ENCODE measurements around the gene MACROD2.
A peak's percentile ranks its signal among the peaks of the same experiment; 100 is the strongest.

Gene MACROD2

GRCh38 chr20:14488212-14488611, 492.9 kb downstream of the MACROD2 start:
- no peak for DNase-seq

- DNase-seq: peak in 1 of 2 experiments; percentile 98
These were observed 493.6 kb downstream of the MACROD2 start for GRCh38 chr20:14488756-14489479.

- no peak for DNase-seq
These were observed 494.2 kb downstream of the MACROD2 start for GRCh38 chr20:14489544-14489943.

DNA sequence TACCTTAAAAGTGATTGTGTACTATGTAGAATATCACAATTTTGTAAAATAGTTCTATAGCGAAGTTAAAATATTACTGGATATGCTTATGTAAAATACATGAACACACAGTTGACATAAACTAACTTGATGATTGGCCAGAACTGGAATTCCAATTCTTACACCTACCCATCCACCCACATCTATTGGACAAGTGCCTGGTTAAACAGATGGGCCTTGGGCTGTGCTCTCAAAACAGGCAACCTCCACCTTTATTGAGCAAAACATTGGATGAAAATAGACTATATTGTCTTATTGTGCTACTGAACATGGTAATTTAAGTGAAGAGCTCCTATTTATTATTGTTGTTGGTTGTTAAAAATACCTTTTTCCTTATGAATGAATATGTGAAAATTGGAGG, 496.1 kb downstream of the MACROD2 start:
- no peak for DNase-seq

DNA sequence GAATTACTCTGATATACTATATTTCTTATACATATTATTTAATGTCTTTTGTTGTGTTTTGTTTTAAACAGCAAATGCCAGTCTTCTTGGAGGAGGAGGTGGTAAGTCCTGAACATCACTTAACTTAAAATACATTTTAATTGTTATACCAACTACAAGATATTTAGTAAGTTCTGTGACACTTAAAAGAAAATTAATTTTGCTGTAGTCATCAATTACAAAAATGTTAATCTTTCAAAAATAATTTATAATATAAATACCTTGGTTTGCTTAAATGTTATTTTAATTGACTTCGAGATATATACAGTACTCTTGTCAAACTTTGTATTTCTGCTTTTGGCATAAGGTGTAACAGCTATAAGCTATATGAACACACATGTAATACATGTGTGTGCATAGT, 498.1 kb downstream of the MACROD2 start:
- DNase-seq: no peak

DNA sequence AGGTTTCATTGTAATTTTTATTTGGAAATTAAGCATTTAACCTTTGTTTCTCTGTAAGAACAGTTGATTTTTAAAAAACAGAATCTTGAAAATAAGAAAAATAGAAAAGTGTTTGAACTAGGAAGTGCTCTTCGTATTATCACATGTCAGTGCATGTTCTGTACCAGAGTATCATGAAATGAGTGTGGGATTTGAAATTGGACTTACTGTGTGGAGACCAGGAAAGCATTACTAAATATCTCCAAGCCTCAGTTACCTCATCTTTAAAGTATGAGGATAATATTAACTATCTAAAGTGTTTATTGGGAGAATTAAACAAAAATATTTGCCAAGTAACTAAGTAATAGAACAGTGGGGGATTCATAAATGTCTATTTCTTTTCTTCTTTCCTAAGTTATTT, 499.0 kb downstream of the MACROD2 start:
- no peak for DNase-seq

DNA sequence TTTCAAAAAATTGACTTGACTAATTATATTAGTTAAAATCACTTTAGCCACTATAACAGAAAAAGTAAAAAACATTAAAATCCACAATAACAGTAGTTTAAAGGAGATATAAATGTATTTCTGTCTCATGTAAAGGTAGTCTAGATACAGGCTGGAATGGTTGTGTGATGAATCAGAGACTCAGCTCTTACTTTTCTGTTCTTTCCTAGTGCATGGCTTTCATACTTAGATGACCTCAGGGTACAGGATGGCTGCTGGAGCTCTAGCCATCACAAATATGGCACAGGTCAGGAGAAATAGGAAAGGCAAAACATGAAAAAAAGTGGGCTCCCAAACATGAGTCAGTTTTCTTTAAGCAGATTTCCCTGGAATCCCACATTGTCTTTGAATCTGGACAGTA, 499.8 kb downstream of the MACROD2 start:
- DNase-seq: no peak

- DNase-seq: no peak
These were observed 501.7 kb downstream of the MACROD2 start for GRCh38 chr20:14497004-14497403.

DNA sequence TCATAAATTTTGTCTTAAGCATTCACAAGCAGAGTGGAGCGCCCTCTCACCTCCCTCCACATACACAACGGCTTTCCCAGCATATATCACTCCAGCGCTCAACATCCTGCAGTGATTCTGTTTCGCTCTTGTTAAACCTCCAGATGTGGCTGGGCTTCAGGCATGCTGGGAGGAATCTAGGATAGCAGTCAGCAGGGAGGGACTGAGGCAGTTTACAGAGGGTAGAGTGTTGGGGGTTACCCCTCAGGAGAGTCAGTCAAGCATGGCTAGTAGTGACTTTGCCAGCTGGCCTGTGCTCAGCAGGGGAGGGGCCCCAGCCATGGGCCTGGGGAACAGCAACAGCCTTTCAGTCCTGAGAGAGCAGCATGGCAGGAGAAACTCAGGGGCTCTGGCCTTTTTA, 503.5 kb downstream of the MACROD2 start:
- no peak for DNase-seq

DNA sequence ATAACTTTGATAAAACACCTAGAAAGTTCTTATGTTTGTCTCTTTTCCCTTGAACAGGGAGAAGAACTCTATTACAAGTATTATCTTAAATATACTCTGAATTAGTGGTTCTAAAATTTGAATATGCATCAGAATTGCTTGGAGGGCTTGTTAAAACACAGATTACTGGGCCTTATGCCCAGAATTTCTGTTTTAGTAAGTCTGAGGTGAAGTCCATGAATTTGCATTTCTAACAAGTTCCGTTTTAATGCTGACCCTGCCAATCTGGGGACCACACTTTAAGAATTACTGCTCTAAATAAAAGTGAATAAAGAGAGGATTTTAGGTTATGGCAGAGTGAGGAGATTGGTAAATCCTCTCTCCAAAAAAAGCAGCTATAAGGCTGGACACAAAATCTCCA, 510.2 kb downstream of the MACROD2 start:
- no peak for DNase-seq

- no peak for DNase-seq
These were observed 512.4 kb downstream of the MACROD2 start for GRCh38 chr20:14507711-14508110.

DNA sequence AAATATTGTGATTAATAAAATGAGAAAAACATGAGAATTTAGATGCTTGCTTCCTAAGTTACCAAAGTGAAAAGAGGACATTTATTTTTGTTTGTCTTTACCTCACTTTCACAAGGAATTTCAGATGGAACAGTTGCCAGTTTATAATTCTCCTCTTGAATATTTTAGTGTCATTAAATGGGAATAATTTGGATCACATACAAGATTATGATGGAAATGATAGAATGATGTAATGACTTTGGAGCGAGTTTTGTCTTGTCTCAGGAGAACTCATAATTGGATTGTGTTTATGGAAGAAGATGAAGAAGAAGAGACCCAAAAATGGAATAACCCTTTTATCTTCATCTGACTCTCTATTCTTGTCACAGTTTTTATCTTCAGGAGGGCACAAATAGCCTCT, 515.0 kb downstream of the MACROD2 start:
- DNase-seq: no peak

DNA sequence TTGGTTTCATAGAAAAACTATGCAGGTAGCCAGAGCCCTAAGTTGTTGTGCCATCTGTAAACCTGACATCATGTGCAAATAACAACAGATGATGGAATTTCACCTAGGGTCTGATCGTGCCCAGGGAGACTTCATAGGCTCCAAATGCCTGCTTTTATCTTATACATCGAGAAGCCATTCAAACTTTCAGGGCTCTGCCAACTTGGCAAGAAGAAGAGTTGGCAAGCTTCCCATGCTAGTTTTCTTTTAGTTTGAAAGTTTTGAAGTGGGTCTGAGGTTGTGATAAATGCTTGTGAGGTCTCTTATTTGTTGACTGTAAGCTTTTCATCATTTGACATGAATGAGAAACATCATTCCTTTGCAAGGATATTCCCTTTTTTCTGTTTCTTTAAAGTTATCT, 517.5 kb downstream of the MACROD2 start:
- DNase-seq: no peak

GRCh38 chr20:14518648-14519047, 523.3 kb downstream of the MACROD2 start:
- no peak for DNase-seq

DNA sequence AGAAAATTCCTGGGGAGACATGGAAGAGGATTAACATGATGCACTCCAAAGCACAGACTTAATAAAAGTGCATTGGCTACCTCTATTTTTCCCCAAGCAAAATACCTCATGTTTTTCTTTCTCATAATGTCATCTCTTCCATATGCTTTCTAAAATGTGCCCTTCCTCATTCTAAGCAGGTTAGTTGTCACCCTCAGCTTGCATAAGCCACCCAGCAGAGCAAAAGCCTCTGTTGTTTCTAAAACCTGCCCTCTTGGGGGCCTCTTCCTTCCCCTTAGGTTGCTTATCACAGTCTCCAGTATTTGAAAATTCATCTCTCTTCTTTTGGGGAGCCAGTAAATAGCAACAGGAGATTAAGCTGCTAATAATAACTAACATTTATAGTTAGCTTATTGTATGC, 525.7 kb downstream of the MACROD2 start:
- DNase-seq: no peak

DNA sequence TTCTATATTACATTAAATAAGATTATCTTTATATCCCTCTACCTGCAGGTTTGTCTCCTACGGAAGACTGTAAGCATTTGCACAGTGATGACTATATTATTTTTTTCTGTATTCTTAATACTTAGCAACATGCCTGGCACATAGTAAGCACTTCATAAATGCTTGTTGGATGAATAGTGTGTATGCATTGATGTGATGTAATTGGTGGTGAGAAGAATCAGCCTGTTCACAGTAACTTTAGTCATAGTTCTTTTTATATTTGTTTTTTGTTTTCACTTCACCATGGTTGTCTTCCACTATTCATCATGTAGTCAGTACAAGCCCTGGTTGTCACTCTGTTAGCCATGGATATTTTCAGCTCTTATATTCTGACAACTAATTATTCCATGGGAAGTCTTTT, 526.1 kb downstream of the MACROD2 start:
- no peak for DNase-seq

DNA sequence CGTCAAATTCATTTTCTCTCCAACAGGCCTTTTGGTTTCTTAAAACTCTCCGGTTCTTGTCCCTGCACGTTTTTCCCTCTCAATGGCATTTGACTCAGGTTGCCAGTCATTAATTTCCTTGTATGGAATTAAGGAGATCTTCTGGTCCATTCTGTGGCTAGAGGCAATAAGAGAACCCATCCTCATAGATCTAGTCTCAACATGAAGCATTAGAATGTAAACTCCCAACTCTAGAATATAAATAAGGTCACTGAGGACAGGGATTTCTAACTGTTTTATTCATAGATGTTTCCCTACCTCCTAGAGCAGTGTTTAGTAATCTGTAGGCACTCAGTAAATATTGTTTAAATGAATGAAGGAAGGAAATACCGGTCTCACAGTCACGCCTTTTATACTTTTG, 527.3 kb downstream of the MACROD2 start:
- DNase-seq: no peak

- no peak for DNase-seq
These were observed 527.8 kb downstream of the MACROD2 start for GRCh38 chr20:14523090-14523489.

DNA sequence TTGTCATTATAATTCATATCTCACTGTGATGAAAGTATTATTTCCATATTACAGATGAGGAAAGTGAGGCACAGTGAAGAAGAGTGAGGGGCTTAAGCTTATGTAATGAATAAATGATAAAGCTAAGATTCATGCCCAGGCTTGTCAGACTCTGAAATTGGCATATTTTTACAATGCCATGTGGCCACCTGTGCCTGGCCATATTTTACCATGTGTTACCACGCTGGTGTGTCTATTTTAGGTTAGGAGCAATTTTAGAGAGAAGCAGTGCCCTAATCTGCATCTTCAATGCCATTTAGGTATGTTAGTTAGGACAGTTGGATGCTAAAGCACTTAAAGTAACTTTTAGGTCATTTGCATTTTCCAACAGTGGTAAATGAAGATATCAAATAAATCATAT, 530.1 kb downstream of the MACROD2 start:
- DNase-seq: no peak

DNA sequence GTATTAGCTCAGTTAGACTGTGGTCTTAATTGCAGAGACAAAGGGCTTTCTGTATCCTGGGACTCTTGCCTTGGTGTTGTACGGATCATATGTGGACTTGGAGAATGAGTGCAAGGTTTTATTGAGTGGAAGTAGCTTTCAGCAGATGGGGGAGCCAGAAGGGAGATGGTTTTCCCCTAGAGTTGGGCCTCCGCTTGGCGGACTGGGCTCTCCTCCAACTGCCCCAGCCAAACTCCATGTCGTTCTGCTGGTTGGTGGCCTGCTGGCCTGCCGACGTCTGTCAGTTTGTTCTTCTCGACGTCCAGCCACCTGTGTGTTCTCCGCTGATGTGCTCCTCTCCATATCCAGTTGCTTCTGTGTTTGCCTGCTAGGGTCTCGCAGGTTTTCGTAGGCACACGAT, 531.6 kb downstream of the MACROD2 start:
- DNase-seq: no peak

DNA sequence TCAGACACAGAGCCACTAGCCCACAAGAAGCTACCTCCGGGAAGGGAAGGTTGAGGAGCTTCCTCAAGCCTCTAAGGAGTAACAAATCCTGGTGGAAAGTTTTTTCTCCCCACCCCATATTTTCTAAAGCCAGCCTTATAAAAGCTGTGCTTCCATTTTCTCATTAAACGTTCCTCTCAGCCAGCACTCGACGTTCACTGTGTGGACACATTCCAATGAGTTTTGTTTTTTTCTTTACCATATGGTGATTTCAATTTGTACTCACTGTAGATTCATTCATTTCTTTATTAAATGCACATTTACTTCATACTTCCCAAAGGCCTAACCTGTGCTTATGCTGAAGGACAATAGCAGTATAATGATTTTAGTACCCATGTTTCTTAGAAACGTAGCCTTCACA, 536.5 kb downstream of the MACROD2 start:
- no peak for DNase-seq

DNA sequence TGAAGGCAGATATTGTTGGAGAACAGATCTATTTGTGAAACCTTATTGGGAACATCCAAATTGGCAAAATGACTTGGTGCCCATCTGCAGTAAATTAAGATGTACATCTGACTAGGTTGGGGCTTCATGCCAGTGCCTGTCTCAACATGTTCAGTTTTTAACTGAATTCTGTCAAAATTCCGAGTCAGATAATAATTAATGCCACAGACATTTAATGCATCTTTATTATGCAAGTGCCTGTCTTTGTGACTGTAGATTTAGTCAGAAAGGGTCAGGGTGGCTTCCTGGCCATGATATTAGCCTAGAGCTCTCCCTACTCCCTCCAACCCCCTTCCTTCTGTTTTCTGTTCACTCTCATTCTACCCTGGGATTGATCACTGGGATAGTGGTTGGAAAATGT, 541.4 kb downstream of the MACROD2 start:
- no peak for DNase-seq

DNA sequence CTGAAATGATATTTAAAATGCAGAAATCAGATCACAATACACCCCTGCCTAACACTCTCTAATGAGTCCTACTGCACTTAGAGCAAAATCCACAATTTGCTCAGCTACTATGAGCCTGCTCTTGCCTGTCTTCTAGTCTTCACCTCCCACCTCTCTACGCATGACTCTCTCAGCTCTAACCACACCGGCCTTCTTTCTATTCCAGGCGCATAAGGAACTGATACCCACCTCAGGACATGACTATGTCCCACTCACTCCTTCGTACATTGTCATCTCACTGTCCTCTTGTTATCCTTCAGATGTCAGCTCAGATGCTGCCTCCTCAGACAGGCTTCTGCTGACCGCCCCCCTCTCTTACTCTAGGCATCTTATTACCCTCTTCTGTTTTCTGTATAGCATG, 543.1 kb downstream of the MACROD2 start:
- DNase-seq: no peak

DNA sequence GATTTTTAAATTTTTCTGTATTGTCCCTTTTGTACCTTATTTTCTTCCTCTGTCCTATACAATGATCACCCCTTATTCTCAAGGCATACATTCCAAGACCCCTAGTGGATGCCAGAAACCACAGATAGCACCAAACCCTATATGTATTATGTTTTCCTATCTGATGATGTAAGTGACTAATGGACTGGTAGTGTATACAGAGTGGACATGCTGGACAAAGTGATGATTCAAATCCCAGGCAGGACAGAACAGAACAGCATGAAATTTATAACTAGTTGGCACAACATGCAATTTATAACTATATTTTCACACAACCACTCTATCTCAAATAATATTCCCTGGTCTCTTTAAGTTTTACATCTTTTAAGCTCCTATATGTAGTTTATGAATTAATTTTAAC, 547.7 kb downstream of the MACROD2 start:
- no peak for DNase-seq

GRCh38 chr20:14544688-14545087, 549.4 kb downstream of the MACROD2 start:
- DNase-seq: no peak

- no peak for DNase-seq
These were observed 555.3 kb downstream of the MACROD2 start for GRCh38 chr20:14550655-14551054.
